Measurements from ENCODE around the gene PRUNE2. TPM values are rescaled to one million over a fixed set of nuclear protein-coding genes. Genes with fewer than 3 reads are reported as not detected.

The PRUNE2 gene
- total and polyA plus RNA-seq, 2 of the 13 experiments (the other 11 are each of a cell fraction or from before 2014, with no cell fraction given): 0.02 TPM; not detected in 1

DNA sequence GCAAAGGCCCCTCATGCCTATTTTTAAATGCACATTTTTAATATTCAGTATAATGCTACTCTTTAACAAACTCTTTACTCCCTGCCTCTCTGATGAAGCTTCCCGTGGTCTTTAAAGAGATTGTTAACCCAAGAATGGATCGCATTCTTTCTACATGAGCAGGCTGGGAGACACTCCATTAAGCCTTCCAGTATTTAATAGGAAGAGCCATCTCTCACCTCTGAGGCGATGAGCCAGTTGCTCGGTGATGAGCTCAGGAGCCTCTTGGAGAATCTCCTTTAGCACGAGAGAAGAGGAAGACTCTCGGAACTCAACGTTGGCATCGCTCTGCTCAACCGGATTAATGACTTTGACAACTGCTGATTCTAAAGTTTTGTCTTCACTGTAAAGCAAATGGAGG, 59.6 kb downstream of the PRUNE2 start:
- no peak for ATAC-seq
- Histone ChIP-seq H3K4me1 (ENCODE audit: insufficient read depth, low read length) (no peaks in the 10 kb centered on the region), H3K4me2 (ENCODE audit: low read depth, low read length) (no peak overlapping the region), H3K27me3 (ENCODE audit: control insufficient read depth in 1 of 2, insufficient read depth in 2 of 2, low read length in 2 of 2) (peaks cover 0 to 8% of the 10 kb centered on the region in 2 experiments; a peak in 1 of 5 replicates), H3K4me3 (replicated peaks in 1 of 3; ENCODE audit: insufficient read depth in 1 of 3, low read depth in 2 of 3, low read length in 3 of 3) (no peak overlapping the region), H4K20me1 (ENCODE audit: insufficient read depth, low read length) (no peaks in the 10 kb centered on the region), H3K27ac (ENCODE audit: extremely low read length, insufficient read depth, low read length) (no peak overlapping the region), H3K36me3 (replicated peaks in 1 of 2; ENCODE audit: control insufficient read depth in 1 of 2, insufficient read depth in 2 of 2, low read length in 2 of 2) (no peaks in the 10 kb centered on the region), H2AFZ (ENCODE audit: low read length) (no peak overlapping the region), H3K9ac (ENCODE audit: insufficient read depth, low read depth, low read length) (no peak overlapping the region), H3K79me2 (ENCODE audit: insufficient read depth, low read length) (no peaks in the 10 kb centered on the region), H3K9me3 (ENCODE audit: low read length) (no peaks in the 10 kb centered on the region)
- no TSS peak for BruUV-seq (replicated peaks)
- 52% methylated on average over 9 of the region's 9 CpGs for WGBS (ENCODE audit: low lambda C conversion rate)
- in situ Hi-C loops (cut with HindIII; ENCODE audit: extremely low pct_ligation_motif_present, low pct_unique_long_range_greater_than_20kb): no loop called here
- POLR2A ChIA-PET: no interaction called here
- CTCF ChIA-PET (ENCODE audit: low intra/inter-chr PET ratio, low total read pairs): no interaction called here
- intact Hi-C loops (cut with micrococcal nuclease; ENCODE audit: unreplicated experiment): no loop called here
- no peak for TF ChIP-seq ZNF816 (CRISPR knock-in tag; IDR thresholded peaks at IDR 0.05; ENCODE audit: borderline replicate concordance)
- no peak for TF ChIP-seq ZNF296 (CRISPR knock-in tag; conservative IDR thresholded peaks at IDR 0.05)
- TF ChIP-seq, protein P1, sequence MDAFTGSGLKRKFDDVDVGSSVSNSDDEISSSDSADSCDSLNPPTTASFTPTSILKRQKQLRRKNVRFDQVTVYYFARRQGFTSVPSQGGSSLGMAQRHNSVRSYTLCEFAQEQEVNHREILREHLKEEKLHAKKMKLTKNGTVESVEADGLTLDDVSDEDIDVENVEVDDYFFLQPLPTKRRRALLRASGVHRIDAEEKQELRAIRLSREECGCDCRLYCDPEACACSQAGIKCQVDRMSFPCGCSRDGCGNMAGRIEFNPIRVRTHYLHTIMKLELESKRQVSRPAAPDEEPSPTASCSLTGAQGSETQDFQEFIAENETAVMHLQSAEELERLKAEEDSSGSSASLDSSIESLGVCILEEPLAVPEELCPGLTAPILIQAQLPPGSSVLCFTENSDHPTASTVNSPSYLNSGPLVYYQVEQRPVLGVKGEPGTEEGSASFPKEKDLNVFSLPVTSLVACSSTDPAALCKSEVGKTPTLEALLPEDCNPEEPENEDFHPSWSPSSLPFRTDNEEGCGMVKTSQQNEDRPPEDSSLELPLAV (CRISPR knock-in tag; conservative IDR thresholded peaks at IDR 0.05; ENCODE audit: low read depth): no peak
- no peak for TF ChIP-seq ZNF326 (CRISPR knock-in tag; IDR thresholded peaks at IDR 0.05; ENCODE audit: borderline replicate concordance)
- no peak for TF ChIP-seq HDAC6 (IDR thresholded peaks at IDR 0.05; ENCODE audit: low read depth, low read length)
- no peak for TF ChIP-seq SMAD9 (CRISPR knock-in tag; IDR thresholded peaks at IDR 0.05)
- TF ChIP-seq RFXAP (CRISPR knock-in tag; IDR thresholded peaks at IDR 0.05; ENCODE audit: borderline replicate concordance): no peak
- TF ChIP-seq SCMH1 (CRISPR knock-in tag; IDR thresholded peaks at IDR 0.05; ENCODE audit: borderline replicate concordance): no peak
- no peak for TF ChIP-seq CTCF (CRISPR knock-in tag; IDR thresholded peaks at IDR 0.05)
- no peak for TF ChIP-seq ZNF577 (CRISPR knock-in tag; IDR thresholded peaks at IDR 0.05; ENCODE audit: borderline replicate concordance, low read depth)
- TF ChIP-seq IRF9 (CRISPR knock-in tag; IDR thresholded peaks at IDR 0.05; ENCODE audit: borderline replicate concordance): no peak
- TF ChIP-seq DPF2 (CRISPR knock-in tag; IDR thresholded peaks at IDR 0.05; ENCODE audit: borderline replicate concordance, low read depth): no peak
- no peak for TF ChIP-seq SATB2 (CRISPR knock-in tag; IDR thresholded peaks at IDR 0.05)
- TF ChIP-seq, protein P2, sequence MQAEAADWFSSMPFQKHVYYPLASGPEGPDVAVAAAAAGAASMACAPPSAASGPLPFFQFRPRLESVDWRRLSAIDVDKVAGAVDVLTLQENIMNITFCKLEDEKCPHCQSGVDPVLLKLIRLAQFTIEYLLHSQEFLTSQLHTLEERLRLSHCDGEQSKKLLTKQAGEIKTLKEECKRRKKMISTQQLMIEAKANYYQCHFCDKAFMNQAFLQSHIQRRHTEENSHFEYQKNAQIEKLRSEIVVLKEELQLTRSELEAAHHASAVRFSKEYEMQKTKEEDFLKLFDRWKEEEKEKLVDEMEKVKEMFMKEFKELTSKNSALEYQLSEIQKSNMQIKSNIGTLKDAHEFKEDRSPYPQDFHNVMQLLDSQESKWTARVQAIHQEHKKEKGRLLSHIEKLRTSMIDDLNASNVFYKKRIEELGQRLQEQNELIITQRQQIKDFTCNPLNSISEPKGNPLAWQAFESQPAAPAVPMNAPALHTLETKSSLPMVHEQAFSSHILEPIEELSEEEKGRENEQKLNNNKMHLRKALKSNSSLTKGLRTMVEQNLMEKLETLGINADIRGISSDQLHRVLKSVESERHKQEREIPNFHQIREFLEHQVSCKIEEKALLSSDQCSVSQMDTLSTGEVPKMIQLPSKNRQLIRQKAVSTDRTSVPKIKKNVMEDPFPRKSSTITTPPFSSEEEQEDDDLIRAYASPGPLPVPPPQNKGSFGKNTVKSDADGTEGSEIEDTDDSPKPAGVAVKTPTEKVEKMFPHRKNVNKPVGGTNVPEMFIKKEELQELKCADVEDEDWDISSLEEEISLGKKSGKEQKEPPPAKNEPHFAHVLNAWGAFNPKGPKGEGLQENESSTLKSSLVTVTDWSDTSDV (CRISPR knock-in tag; IDR thresholded peaks at IDR 0.05): no peak
- no peak for TF ChIP-seq BHLHE40 (IDR thresholded peaks at IDR 0.05; ENCODE audit: low read length)
- no peak for TF ChIP-seq POGZ (CRISPR knock-in tag; IDR thresholded peaks at IDR 0.05)
- FAIRE-seq: no peak
- DNase-seq (ENCODE audit: low spot score): no peak

All from HepG2 (cell line).